HG03521 (cell line): ENCODE data around the gene CHMP2A.
A peak's percentile ranks its signal among the peaks of the same experiment; 100 is the strongest.
"Not testable (repeated sequence)": the region's sequence is repeated elsewhere in the genome, so short reads cannot be mapped to it uniquely, and the experiment has no call there.

Experiments used
- ATAC-seq: cut with Tn5 transposase; IDR thresholded peaks from one replicate; pipeline ENCODE4 v1.9.1; 2021; ENCODE audit warnings: mild to moderate bottlenecking, moderate library complexity; ENCODE audit not compliant: unreplicated experiment

The CHMP2A gene

DNA sequence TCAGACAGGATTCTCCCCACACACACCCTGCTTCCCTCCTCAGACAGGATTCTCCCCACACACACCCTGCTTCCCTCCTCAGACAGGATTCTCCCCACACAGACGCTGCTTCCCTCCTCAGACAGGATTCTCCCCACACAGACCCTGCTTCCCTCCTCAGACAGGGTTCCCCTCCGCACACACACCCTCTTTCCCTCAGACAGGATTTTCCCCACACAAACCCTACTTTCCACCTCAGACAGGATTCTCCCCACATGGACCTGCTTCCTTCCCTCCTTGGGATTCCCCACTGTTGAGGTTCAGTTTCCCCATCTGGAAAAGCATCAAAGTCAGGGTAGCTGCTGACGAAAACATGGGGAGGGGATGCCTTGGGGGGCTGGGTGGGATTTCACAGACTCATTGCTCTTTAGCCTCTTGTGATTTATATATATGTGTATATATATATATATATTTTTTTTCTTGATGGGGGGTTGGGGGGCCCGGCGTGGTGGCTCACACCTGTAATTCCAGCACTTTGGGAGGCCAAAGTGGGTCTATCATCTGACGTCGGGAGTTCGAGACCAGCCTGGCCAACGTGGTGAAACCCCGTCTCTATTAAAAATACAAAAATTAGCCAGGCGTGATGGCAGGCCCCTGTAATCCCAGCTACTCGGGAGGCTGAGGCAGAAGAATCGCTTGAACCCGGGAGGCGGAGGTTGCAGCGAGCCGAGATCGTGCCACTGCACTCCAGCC, 12.1 kb downstream of the CHMP2A start:
- not testable (repeated sequence) for ATAC-seq

DNA sequence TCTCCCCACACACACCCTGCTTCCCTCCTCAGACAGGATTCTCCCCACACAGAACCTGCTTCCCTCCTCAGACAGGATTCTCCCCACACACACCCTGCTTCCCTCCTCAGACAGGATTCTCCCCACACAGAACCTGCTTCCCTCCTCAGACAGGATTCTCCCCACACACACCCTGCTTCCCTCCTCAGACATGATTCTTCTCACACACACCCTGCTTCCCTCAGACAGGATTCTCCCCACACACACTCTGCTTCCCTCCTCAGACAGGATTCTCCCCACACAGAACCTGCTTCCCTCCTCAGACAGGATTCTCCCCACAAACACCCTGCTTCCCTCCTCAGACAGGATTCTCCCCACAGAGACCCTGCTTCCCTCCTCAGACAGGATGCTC, 15.7 kb downstream of the CHMP2A start:
- not testable (repeated sequence) for ATAC-seq

DNA sequence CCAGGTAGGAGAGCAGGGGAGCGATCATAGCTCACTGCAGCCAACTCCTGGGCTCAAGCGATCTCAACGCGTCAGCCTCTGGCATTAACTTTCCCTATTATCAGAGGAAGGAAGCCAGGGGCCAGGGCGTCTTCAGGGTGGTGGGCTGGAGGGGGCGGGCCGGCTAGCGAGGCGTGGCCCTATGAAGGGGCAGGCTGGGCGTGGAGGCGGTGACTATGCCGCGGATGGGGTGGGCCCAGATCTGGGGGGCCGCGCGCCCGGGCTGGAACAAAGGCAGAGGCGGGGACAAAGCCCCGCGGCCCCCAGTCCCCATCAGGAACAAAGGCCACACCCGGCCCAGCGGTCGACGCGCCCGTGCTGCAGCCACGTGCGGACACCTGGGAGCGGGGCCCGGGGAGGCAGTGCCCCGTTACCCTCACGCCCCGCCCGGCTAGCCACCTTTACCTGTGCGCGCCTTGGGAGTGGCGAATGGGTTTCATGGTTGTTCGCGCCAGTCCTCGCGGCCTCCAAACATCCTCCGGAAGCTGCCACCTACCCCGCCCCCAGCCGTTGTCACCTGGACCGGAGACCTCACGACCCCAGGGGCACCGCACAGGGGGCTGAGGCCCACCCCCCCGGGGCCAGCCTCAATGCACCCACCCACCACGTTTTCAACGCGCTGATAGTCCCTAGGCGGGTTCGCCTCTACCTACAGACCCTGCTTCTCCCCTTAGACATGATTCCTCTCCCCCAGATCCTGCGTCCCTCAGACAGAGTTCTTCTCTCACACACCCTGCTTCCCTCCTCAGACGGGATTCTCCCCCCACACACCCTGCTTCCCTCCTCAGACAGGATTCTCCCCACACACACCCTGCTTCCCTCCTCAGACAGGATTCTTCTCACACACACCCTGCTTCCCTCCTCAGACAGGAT, 16.4 kb downstream of the CHMP2A start:
- ATAC-seq: no peak

DNA sequence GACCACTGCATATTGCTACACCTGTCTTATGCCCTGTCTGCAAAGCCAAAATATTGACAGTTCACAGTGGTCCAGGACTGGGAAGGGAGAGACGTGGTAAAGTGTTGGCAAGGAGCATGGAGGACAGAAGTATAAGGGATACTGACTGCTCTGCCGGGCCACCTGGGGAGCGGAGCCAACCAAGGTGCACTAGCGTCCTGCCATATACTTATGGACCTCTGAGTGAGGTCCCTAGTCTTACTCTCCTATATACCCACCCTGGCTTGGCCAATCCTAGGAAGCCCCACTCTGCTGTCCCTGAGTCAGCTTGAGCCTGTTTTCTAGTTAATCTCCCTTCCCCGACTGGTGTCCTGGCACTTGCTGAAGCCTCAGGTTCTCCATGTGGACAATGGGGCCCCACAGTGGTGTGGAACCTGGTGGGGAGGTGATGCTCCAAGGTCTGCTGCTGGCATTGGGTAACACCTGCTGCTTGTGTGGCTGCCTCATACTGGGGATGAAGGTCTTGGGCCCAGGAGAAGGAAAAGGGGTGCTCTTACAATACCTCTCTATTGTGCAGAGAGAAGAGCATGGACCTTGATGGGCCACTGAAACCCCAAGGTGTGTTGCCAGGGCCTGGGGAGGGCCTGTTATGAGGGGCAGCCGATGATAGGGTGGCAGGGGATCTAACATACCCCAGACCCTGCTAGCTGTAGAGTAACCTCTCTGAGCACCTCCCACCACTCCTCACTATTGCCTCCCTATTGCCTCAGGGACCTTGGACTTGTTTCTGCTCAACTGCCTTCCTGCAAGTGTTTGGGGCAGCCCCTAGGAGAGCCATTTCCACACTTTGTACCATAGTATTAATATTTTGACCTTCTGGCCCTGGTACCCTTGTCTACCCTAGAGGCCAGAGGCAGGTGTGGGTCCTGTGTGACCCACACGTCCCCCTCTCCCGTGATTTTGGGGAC, 17.8 kb downstream of the CHMP2A start:
- ATAC-seq: no peak

DNA sequence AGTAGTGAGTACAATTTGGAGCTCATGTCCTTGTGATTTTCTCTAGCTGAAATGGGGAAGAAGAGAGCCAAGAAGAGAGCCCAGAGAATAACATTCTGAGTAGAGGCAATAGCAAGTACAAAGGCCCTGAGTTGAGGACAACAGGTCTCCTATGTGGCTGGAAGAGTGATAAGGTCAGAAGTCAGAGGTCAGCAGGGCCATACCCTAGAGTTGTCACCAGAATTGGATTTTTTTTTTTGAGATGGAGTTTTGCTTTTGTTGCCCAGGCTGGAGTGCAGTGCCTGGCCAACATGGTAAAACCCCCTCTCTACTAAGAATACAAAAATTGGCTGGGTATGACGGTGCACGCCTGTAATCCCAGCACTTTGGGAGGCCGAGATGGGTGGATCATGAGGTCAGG, 19.0 kb downstream of the CHMP2A start:
- ATAC-seq: no peak

DNA sequence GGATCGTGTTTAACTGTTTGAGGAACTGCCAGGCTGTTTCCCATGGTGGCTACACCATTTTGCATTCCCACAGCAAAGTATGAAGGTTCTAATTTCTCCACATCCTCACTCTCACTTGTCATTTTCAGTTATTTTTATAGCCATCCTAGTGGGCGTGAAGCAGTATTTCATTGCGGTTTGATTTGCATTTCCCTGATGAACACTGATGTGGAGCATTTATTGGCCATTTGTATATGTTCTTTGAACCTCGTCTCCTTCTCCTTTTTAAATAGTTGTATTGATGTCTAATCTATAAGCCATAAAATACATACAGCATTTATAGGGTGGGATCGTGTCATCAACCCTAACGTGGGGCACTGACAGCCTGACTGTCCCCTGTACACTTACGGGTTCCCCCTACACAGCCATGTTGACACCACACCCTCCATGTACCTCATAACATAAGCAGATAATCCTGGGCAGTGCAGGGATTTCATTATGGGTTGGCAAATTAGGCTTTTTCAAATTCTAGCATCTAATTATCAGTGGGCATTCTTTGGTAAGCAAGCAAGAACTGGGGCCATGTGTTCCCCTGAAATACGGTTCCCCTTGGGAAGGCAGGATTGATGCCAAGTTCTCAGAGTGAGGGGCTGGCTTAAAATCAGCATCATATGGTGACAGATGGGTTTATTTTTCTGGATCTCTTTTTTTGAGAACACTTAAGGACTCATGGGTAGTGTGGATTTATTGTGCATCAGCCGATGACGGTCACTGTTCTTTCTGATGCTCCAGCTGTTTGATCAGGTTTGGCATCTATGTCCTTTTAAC, 23.7 kb downstream of the CHMP2A start:
- ATAC-seq: no peak

DNA sequence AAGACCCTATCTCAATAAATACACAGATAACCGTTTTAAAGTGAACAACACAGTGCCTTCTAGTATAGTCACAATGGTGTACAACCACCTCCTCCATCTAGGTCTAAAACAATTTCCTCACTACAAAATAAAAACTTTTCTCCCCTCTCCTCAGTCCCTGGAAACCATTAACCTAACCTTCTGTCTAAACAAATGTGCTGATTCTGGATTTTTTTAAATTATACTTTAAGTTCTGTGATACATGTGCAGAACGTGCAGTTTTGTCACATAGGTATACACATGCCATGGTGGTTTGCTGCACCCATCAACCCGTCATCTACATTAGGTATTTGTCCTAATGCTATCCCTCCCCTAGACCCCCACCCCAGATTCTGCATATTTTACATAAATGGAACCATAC, 25.5 kb downstream of the CHMP2A start:
- no peak for ATAC-seq

DNA sequence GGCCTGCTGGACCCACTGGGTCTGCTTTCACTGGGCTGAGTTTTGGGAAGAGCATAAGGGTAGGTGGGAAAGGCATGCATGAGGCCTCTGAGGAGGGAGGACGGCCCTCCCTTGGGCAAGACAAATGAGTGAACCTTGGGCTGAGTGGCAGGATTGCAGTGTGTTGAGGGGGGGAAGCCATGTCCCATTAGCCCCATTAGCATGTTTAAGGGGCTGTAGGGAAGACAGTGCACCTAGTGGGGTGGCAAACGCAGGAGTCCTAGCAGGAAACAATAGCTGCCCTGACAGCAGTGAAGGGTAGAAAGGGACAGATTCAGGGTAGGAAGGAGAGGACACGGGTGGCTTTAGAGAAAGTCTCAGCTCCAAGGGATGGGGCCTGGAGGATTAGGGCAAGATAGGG, 32.2 kb downstream of the CHMP2A start:
- ATAC-seq: no peak

DNA sequence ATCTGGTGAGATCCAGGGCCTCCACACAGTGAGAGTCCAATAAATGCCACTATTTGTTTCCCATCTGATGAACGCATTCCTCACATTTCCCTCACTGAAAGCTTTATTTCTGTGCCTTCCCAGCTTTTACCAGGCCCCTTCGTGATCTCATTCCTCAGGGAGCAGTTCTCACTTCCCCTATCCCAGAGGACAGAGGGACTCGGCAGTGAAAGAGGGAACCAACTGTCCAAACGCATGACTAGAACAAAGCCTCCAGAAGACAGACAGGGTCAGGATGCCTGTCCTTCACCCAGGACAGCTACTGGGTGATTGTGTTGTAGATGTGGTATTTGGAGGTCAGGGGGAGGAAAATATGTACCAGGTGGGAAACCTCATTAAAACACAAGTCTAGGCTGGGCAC, 33.3 kb downstream of the CHMP2A start:
- ATAC-seq: no peak

DNA sequence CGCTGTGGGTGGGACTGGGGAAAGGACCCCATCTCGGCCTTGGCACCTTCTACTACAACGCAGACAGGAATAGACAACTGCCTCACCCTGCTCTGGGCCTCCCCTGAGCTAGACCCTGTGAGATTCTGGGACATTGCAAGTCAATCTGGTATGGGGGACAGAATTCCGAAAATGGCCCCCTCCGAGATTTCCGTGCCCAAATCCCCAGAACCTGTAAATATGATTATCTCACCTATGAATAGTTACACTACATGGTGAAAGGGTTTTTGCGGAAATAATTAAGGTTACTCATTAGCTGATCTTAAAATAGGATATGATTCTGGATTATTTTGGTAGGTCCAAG, 34.7 kb downstream of the CHMP2A start:
- ATAC-seq: no peak

DNA sequence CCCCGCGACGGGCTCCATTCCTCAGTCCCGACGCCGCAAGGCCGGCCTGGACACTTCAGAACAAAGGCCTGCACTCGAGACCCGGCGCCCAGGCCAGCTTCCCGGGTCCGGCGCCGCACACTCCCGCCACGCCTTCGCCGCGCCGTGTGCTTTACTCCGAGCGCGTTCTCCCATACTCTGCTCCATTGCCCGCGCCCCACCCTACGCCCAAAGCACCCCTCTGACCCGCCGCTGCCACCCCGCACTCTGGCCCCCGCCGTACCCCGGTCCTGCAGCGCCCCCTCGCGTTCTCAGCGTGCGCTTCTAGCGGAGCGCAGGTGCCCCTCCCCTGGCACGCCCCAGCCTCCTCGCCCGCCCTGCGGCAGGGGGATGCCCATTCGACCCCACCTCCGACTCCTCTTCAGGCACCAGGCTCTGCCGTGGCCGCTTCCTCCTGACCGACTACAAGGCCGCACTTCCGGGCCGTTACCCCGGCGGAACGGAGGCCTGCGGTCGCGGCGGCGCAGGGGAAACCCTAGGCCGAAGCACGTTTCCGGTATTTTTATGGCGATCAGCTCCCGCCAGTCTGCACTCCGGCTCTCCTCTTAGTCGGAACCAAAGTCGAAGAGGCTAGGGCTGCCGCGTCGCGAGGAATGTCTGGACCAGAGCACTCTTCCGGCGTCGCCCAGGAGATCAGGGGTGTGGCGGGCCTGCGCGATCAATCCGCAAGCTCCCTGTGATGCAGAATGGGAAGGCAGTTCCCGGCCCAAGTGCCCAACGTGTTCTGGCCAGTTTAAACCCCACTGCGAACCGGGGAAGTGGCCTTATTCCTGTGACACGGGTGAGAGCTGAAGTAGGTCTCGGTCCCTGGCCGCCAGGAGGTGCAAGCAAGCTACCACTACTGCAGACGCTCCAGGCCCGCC, 35.3 kb downstream of the CHMP2A start, which contains the start of gene ZBTB45:
TSS of gene ZBTB45 (minus strand) at position 456 of the 902 bp plus-strand sequence. CDS start 2,137 bp downstream, outside the sequence.
- peak; percentile 74 for ATAC-seq

DNA sequence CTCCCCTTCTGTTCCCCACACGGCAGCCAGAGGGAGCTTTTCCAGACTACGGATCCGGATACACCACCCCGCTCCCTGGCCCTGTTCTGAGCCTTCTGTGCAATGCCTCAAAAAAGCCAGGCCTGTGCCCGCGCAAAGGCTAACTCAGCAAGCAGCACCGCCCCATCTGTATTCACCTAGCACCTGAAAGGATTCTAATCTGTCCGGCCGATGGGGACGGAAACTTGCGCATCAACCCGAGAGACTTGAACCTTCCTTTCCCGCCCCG, 35.9 kb downstream of the CHMP2A start:
- peak; percentile 1 for ATAC-seq

DNA sequence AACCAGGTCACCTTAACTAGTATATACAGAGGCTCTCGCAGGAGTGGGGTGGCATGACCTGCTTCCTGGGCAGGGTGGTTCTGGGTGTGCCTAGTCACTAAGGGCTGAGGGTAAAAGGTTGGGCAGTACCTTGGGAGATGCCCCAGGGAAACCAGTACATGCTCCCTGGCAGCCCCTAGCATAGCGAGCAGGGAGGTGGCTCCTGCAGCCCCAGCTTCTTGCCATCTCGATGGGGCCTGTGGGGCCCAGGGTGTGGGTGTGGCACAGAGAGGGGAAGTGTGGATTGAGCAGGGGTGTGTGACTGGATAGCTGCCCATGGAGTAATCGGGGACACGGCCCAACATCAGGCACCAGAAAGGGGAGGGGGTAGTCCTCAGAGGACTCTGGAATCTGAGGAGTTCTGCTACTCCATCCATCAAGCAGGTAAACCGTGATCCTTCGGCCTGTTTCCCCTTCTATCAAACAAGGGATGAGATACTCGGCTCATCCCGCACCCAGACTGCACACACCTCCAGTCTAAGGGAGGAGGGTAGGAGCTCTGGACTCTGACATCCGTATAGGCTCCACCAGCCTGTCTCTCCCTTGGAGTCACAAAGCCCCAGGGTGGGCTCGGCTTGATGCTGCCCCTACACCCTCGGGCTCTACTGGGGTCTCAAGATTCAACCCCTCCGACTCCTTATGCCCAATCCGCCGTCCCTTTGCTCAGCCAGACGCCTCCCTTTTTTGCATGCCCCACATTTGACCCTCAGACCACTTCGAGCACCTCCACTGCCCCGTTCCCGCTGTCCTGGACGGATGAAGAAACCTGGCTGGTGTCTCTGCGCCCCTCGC, 36.4 kb downstream of the CHMP2A start:
- ATAC-seq: no peak

DNA sequence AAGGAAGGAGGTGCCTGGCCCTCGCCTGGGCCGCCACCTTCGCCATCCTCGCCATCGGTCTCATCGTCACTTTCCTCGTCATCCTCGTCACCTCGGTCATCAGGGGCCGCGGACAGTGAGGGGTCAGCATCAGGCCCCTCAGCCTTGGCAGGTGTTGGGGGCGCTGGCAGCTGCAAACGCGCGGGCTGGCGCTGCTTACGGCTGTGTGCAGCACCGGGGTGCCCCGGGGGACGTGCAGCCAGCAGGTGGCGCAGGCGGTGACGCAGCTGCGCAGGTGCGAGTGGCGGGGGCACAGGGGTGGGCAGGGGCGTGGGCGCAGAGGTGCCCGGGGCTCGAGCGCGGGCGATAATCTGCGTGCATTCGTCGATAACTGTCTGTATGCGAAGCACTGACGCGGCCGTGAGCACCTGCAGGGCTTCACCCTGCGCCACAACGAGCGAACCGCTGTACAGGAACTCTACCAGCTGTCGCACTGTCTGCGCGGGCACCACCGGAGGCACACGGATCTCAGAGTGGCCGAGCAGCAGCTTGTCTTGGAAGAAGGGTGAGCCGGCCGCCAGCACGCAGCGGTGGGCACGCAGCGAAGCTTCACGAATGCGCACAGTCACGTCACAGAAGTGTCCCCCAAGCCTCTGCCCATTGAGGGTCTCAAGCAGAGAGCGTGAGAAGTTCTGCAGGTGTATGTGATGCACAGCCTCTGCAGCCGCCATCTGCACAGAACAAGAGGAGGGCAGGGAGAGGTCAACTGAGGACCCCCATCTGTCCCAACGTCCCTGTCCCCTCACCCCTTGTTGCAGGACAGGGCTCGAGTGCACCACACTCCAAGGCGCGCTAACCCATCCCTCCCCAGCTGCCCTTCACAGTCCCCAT, 37.7 kb downstream of the CHMP2A start:
- ATAC-seq: no peak

DNA sequence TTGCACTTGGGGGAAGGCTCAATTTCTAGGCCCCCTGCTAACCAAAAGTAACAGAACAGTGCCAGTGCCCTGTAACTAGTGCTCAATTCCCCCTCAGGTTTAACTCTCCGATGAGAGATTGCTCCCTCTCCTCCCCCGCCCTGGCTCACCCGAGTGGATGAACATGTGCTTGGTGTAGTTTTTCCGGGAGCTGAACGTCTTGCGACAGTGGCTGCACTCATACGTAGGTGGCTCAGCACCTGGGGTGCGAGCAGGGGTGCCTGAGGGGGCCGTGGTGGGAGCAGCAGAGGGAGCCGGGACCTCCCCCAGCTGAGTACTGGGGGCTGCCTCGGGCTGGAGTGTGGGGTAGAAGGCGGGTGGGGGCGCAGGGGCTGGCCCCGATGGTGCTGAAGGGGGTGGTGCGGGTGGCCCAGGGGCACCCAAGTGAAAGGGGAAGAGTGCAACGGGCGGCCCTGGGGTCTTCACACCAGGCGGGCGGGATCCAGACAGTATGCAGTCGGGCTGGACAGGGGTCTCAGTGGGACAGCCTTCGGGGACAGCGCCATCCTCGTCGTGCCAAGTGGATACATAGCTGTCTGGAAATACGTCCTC, 38.6 kb downstream of the CHMP2A start:
- no peak for ATAC-seq

DNA sequence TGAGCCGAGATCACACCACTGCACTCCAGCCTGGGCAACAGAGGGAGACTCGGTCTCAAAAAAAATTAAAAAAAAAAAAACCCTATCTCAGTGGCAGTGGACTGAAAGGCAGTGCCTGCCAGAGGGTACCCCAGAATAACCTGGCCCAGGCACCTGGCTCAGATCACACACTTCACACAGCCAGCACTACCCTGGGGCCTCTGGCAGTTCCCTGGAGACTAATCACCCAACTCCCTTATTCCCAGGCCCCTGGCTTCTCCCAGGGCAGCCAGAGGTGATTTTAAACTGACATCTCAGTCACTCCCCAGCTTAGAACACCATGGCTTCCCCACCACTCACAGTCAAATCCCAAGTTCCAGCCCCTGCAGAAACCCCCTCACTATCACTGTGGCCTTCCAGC, 39.6 kb downstream of the CHMP2A start:
- no peak for ATAC-seq

DNA sequence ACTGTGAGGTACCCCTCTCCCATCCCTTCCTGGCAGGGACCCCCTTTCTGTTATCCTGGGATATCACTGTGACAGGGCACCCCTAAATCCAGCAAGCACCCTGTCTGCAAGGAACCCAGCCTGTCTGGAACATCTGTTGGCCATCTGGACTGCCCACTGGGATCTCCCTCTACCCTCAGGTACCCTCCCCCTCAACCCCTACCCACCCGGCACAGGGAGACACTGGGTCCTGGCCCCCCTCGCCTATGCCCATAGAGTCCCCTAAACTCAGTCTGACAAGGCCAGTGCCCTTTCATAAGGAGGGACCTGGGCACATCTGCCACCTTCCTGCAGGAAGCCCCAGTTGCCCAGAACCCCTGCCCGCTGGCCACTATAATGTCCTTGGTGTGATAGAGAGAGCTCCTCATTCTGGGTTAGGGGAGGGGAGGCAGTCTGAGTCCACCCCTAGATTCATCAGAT, 40.3 kb downstream of the CHMP2A start:
- ATAC-seq: no peak
